ENCODE data around the gene PLCH1. TPM values are rescaled to one million over a fixed set of nuclear protein-coding genes. Genes with fewer than 3 reads are reported as not detected.

PLCH1 gene
- total RNA-seq, 1 donor from 2014 or later = not detected

GRCh38 chr3:155556531-155556930, 188.3 kb downstream of the PLCH1 start:
- DNase-seq (ENCODE audit: extremely low spot score, unreplicated experiment) = no peak
- TF ChIP-seq CTCF (IDR thresholded peaks at IDR 0.05) = no peak
- Mint-ChIP-seq H3K27ac (ENCODE audit: unreplicated experiment) (no peak overlapping the region), H3K27me3 (ENCODE audit: unreplicated experiment) (no peaks in the 10 kb centered on the region), H3K4me1 (ENCODE audit: unreplicated experiment) (no peaks in the 10 kb centered on the region), H3K9me3 (ENCODE audit: unreplicated experiment) (no peaks in the 10 kb centered on the region), H3K4me3 (ENCODE audit: unreplicated experiment) (no peak overlapping the region), H3K36me3 (ENCODE audit: unreplicated experiment) (no peaks in the 10 kb centered on the region)

- DNase-seq (ENCODE audit: extremely low spot score, unreplicated experiment) = no peak
- Mint-ChIP-seq H3K36me3 (ENCODE audit: unreplicated experiment) (no peaks in the 10 kb centered on the region), H3K9me3 (ENCODE audit: unreplicated experiment) (no peaks in the 10 kb centered on the region), H3K4me3 (ENCODE audit: unreplicated experiment) (no peak overlapping the region), H3K27ac (ENCODE audit: unreplicated experiment) (no peak overlapping the region), H3K4me1 (ENCODE audit: unreplicated experiment) (no peaks in the 10 kb centered on the region), H3K27me3 (ENCODE audit: unreplicated experiment) (no peaks in the 10 kb centered on the region)
- TF ChIP-seq CTCF (IDR thresholded peaks at IDR 0.05) = no peak
Observed at GRCh38 chr3:155555479-155556060, 189.3 kb downstream of the PLCH1 start.

GRCh38 chr3:155554777-155555451, 190.0 kb downstream of the PLCH1 start:
- Mint-ChIP-seq H3K9me3 (ENCODE audit: unreplicated experiment) (no peaks in the 10 kb centered on the region), H3K27me3 (ENCODE audit: unreplicated experiment) (no peaks in the 10 kb centered on the region), H3K4me1 (ENCODE audit: unreplicated experiment) (no peaks in the 10 kb centered on the region), H3K36me3 (ENCODE audit: unreplicated experiment) (no peaks in the 10 kb centered on the region), H3K4me3 (ENCODE audit: unreplicated experiment) (no peak overlapping the region), H3K27ac (ENCODE audit: unreplicated experiment) (no peak overlapping the region)
- no peak for DNase-seq (ENCODE audit: extremely low spot score, unreplicated experiment)
- TF ChIP-seq CTCF (IDR thresholded peaks at IDR 0.05) = no peak

- Mint-ChIP-seq H3K36me3 (ENCODE audit: unreplicated experiment) (no peaks in the 10 kb centered on the region), H3K27me3 (ENCODE audit: unreplicated experiment) (no peaks in the 10 kb centered on the region), H3K4me1 (ENCODE audit: unreplicated experiment) (no peaks in the 10 kb centered on the region), H3K4me3 (ENCODE audit: unreplicated experiment) (no peak overlapping the region), H3K27ac (ENCODE audit: unreplicated experiment) (no peak overlapping the region), H3K9me3 (ENCODE audit: unreplicated experiment) (no peaks in the 10 kb centered on the region)
- DNase-seq (ENCODE audit: extremely low spot score, unreplicated experiment) = no peak
- no peak for TF ChIP-seq CTCF (IDR thresholded peaks at IDR 0.05)
Observed at GRCh38 chr3:155553780-155554179, 191.1 kb downstream of the PLCH1 start.

GRCh38 chr3:155553326-155553725, 191.5 kb downstream of the PLCH1 start:
- H3K4me3 Mint-ChIP-seq (ENCODE audit: unreplicated experiment) = no peak overlapping the region
- no peaks in the 10 kb centered on the region for H3K4me1 Mint-ChIP-seq (ENCODE audit: unreplicated experiment)
- H3K27me3 Mint-ChIP-seq (ENCODE audit: unreplicated experiment) = no peaks in the 10 kb centered on the region
- H3K9me3 Mint-ChIP-seq (ENCODE audit: unreplicated experiment) = no peaks in the 10 kb centered on the region
- no peak for DNase-seq (ENCODE audit: extremely low spot score, unreplicated experiment)
- H3K27ac Mint-ChIP-seq (ENCODE audit: unreplicated experiment) = no peak overlapping the region
- no peaks in the 10 kb centered on the region for H3K36me3 Mint-ChIP-seq (ENCODE audit: unreplicated experiment)
- no peak for TF ChIP-seq CTCF (IDR thresholded peaks at IDR 0.05)

All from osteocyte (in vitro differentiated cells).